GM23338 (cell line): ENCODE results near the gene RUFY1. TPM values are rescaled to one million over a fixed set of nuclear protein-coding genes. Genes with fewer than 3 reads are reported as not detected.

Source experiments
- ATAC-seq: fragments of 200-7000 bp; cut with Tn5 transposase; 3 replicates; pipeline ENCODE4 v1.9.1; 2020
- DNase-seq: peaks from one replicate; pipeline ENCODE4 v3.0.0-alpha.2; 2015; ENCODE audit warnings: low spot score
- H2AFZ ChIP-seq: fragments of 200-600 bp; sonication (generic); 2 replicates; pipeline ENCODE4 v1.8.0; 2016; ENCODE audit warnings: antibody characterized with exemption, mild to moderate bottlenecking, moderate library complexity
- H3F3A ChIP-seq: fragments of 200-600 bp; sonication (generic); replicated peaks from 2 replicates; pipeline ENCODE4 v1.8.0; 2017; ENCODE audit warnings: antibody characterized with exemption, mixed run types, low read depth
- H3K27ac ChIP-seq: fragments of 200-600 bp; sonication (generic); 2 replicates; pipeline ENCODE4 v1.6.1; 2016; ENCODE audit warnings: low read depth
- H3K27me3 ChIP-seq: fragments of 200-600 bp; sonication (generic); 2 replicates; pipeline ENCODE4 v1.8.0; 2016; ENCODE audit warnings: mild to moderate bottlenecking, mixed run types, moderate library complexity; ENCODE audit not compliant: insufficient read depth
- H3K36me3 ChIP-seq: fragments of 200-600 bp; sonication (generic); 2 replicates; pipeline ENCODE4 v1.8.0; 2016; ENCODE audit warnings: mild to moderate bottlenecking; ENCODE audit not compliant: insufficient read depth
- H3K4me1 ChIP-seq: fragments of 200-600 bp; sonication (generic); 2 replicates; pipeline ENCODE4 v1.8.0; 2016; ENCODE audit warnings: mild to moderate bottlenecking, moderate library complexity; ENCODE audit not compliant: insufficient read depth
- H3K4me2 ChIP-seq: fragments of 200-600 bp; sonication (generic); 2 replicates; pipeline ENCODE4 v1.7.1; 2017; ENCODE audit warnings: mixed run types
- H3K4me3 ChIP-seq: fragments of 200-600 bp; sonication (generic); 2 replicates; pipeline ENCODE4 v1.6.1; 2016; ENCODE audit warnings: mixed run types
- H3K79me2 ChIP-seq: fragments of 200-600 bp; sonication (generic); replicated peaks from 2 replicates; pipeline ENCODE4 v1.8.0; 2017; ENCODE audit warnings: mild to moderate bottlenecking; ENCODE audit not compliant: insufficient read depth
- H3K9me2 ChIP-seq: fragments of 200-600 bp; sonication (generic); 2 replicates; pipeline ENCODE4 v1.8.0; 2017; ENCODE audit not compliant: insufficient read depth
- H4K20me1 ChIP-seq: fragments of 200-600 bp; sonication (generic); replicated peaks from 2 replicates; pipeline ENCODE4 v1.8.0; 2017; ENCODE audit warnings: mild to moderate bottlenecking; ENCODE audit not compliant: insufficient read depth
- H3K27ac Mint-ChIP-seq: 2 replicates; pipeline ENCODE4 v1.8.0; 2020; ENCODE audit warnings: inconsistent platforms, mild to moderate bottlenecking, moderate library complexity, mixed read lengths
- H3K27me3 Mint-ChIP-seq: 3 replicates; pipeline ENCODE4 v1.8.0; 2022; ENCODE audit warnings: low read depth, mild to moderate bottlenecking, moderate library complexity, mixed read lengths, inconsistent platforms; ENCODE audit not compliant: insufficient read depth, poor library complexity
- H3K36me3 Mint-ChIP-seq: 3 replicates; pipeline ENCODE4 v1.8.0; 2021; ENCODE audit warnings: low read depth, mild to moderate bottlenecking, inconsistent platforms, moderate library complexity, mixed read lengths
- H3K4me1 Mint-ChIP-seq: 3 replicates; pipeline ENCODE4 v1.8.0; 2020; ENCODE audit warnings: mild to moderate bottlenecking, inconsistent platforms, mixed read lengths
- H3K4me3 Mint-ChIP-seq: 3 replicates; pipeline ENCODE4 v1.8.0; 2021; ENCODE audit warnings: moderate library complexity, mild to moderate bottlenecking, inconsistent platforms, mixed read lengths
- H3K9me3 Mint-ChIP-seq: 3 replicates; pipeline ENCODE4 v1.8.0; 2020; ENCODE audit warnings: moderate library complexity, mild to moderate bottlenecking, inconsistent platforms, mixed read lengths
- CREB1 ChIP-seq: fragments of 250-450 bp; sonication (Bioruptor Pico); IDR thresholded peaks from 2 replicates; pipeline ENCODE4 v1.5.0; 2020; ENCODE audit warnings: low read depth, mild to moderate bottlenecking, moderate library complexity
- EZH2phosphoT487 ChIP-seq: fragments of 200-600 bp; sonication (generic); IDR thresholded peaks from one replicate; pipeline ENCODE4 v1.8.1; 2018; ENCODE audit warnings: antibody characterized with exemption; ENCODE audit not compliant: unreplicated experiment
- JUNB ChIP-seq: IDR thresholded peaks from one replicate; pipeline ENCODE4 v1.6.1; 2016; ENCODE audit warnings: antibody characterized with exemption; ENCODE audit not compliant: unreplicated experiment
- ZNF114 ChIP-seq: fragments of 250-450 bp; sonication (Bioruptor Pico); IDR thresholded peaks from 2 replicates; pipeline ENCODE4 v1.5.0; 2020; ENCODE audit warnings: mild to moderate bottlenecking, moderate library complexity
- ZNF462 ChIP-seq: fragments of 250-450 bp; sonication (Bioruptor Pico); IDR thresholded peaks from 2 replicates; pipeline ENCODE4 v1.5.0; 2020; ENCODE audit warnings: mild to moderate bottlenecking, moderate library complexity
- polyA plus RNA-seq: library from polyadenylated mRNA; unstranded; fragments of >200 nt; fragmentation: Nextera tagmentation; extraction: Ambion mirVana; gene quantifications from 2 replicates; pipeline ENCODE4 v1.2.1, GENCODE V29; 2016
- total RNA-seq: library from RNA; depleted of rRNA; stranded (reverse); fragments of >200 nt; shearing (Covaris generic); gene quantifications from 2 replicates; pipeline ENCODE4 v1.2.3, GENCODE V29; 2014
- TF ChIP-seq, protein P1 (sequence below), 2 experiments: fragments of 200-600 bp in 1 of 2; sonication (generic) in 1 of 2; conservative IDR thresholded peaks; 2 replicates each; pipeline versions ENCODE4 v1.5.1 to v1.6.1; 2016 to 2017; ENCODE audit warnings: antibody characterized with exemption in 2 of 2, low read depth in 2 of 2, mild to moderate bottlenecking in 2 of 2, moderate library complexity in 1 of 2

The RUFY1 gene
- total and polyA plus RNA-seq, 2 experiments from 2014 or later: 25.3 to 31.6 TPM

DNA sequence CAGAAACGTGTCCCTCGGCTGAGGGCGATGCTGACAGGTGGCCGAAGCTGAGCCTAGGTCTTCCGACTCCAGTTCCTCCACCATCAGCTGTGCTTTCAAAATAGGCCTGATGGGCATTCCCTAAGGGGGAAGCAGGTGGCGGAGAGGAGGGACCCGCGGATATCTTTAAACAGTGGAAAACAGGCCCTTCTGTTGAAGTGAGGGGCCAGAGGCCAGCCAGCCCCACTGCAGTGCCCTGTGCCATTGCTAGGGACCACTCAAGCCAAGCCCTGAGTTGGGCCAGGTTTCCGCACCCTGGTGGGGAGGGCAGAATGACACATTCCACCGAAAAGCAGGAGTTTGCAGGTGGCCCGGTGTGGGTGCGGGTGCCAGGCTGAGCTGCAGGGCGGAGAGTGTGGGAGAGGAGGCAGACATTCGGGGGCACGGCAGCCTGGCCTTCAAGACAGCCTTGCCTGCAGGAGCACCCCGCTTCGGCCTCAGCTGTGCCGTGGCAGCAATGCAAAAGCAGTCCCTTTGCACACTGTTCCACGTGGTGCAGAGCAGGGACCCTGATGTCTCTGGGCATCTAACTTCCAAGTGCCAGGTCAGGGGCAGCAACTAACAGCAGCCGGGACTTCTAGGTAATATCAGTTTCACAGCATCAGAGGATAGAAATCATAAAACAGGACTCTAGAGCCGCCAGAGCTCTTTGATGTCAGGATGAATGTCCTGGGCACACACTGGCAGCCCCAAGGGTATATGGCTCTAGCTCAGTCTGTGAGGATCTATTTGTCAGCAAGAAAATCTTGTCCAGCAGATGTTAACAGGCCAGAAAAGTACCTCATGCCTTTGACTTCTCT lies 55.9 kb downstream of the RUFY1 start:
- Histone ChIP-seq H4K20me1 (peaks cover 7% of the 10 kb centered on the region), H3K4me3 (no peak overlapping the region), H3K4me2 (no peak overlapping the region), H2AFZ (no peak overlapping the region), H3K9me2 (no peaks in the 10 kb centered on the region), H3F3A (peaks cover 44% of the 10 kb centered on the region), H3K27me3 (no peaks in the 10 kb centered on the region), H3K79me2 (no peaks in the 10 kb centered on the region), H3K4me1 (no peaks in the 10 kb centered on the region), H3K36me3 (peaks cover 19% of the 10 kb centered on the region), H3K27ac (peak overlapping the region; percentile 72; the same call in 1 of the 2 replicates)
- peaks cover 82% of the 10 kb centered on the region for H3K36me3 Mint-ChIP-seq
- H3K9me3 Mint-ChIP-seq: no peaks in the 10 kb centered on the region; the same call in 2 of the 3 replicates
- no peak overlapping the region for H3K27ac Mint-ChIP-seq
- ATAC-seq (no peak), DNase-seq (no peak)
- H3K4me3 Mint-ChIP-seq: no peak overlapping the region; the same call in 2 of the 3 replicates
- TF ChIP-seq ZNF114 (CRISPR knock-in tag): no peak
- TF ChIP-seq EZH2phosphoT487: no peak
- TF ChIP-seq, protein P1, sequence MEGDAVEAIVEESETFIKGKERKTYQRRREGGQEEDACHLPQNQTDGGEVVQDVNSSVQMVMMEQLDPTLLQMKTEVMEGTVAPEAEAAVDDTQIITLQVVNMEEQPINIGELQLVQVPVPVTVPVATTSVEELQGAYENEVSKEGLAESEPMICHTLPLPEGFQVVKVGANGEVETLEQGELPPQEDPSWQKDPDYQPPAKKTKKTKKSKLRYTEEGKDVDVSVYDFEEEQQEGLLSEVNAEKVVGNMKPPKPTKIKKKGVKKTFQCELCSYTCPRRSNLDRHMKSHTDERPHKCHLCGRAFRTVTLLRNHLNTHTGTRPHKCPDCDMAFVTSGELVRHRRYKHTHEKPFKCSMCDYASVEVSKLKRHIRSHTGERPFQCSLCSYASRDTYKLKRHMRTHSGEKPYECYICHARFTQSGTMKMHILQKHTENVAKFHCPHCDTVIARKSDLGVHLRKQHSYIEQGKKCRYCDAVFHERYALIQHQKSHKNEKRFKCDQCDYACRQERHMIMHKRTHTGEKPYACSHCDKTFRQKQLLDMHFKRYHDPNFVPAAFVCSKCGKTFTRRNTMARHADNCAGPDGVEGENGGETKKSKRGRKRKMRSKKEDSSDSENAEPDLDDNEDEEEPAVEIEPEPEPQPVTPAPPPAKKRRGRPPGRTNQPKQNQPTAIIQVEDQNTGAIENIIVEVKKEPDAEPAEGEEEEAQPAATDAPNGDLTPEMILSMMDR (conservative IDR thresholded peaks at IDR 0.05; ENCODE audit: low read depth in 2 of 2): no peak
- no peak for TF ChIP-seq CREB1 (CRISPR knock-in tag)
- no peak for TF ChIP-seq ZNF462
- TF ChIP-seq JUNB: no peak
- no peaks in the 10 kb centered on the region; the same call in 2 of the 3 replicates for H3K4me1 Mint-ChIP-seq
- peaks cover 57% of the 10 kb centered on the region for H3K27me3 Mint-ChIP-seq
